ENCODE measurements around the gene MPLKIP. TPM values are rescaled to one million over a fixed set of nuclear protein-coding genes. Genes with fewer than 3 reads are reported as not detected.
"Not testable (repeated sequence)": the region's sequence is repeated elsewhere in the genome, so short reads cannot be mapped to it uniquely, and the experiment has no call there.

Gene MPLKIP
- total RNA-seq, 1 experiment from 2014 or later = 79.2 TPM

DNA sequence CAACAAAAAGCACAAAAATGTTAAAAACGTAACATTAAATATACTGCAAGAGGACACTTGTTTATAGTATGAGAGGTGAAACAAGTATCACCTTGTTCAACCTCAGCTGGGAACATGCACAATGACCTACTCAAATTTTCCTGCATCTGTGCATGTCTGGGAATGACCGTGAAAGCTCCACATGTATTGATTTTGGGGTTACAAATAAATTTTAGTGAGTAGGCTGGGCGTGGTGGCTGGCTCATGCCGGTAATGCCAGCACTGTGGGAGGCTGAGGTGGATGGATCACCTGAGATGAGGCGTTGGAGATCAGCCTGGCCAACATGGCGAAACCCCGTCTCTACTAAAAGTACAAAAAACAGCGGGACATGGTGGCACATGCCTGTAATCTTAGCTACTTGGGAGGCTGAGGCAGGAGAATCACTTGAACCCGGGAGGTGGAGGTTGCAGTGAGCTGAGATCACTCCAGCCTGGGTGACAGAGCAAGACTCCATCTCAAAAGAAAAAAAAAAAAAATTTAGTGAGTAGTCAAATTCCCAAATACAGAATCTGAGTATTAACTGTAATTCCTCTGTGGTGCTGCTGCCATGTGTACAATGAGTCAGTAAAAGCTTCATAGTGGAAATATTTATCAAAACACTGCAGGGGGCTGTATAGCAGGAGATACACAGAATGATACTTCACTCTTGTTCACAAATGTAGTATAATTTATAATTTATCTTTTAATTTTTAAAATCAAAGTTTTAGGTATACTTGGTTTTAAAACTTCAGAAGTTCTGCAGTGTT is 41.5 kb upstream of the MPLKIP start:
- intact Hi-C loops (cut with micrococcal nuclease; ENCODE audit: unreplicated experiment) = no loop called here
- ChIA-PET CTCF (interaction anchor here (0.7 kb wide), 1 partner anchor 641 kb away, joined by 5 read pairs; no protein-coding TSS in a partner anchor), POLR2A (ENCODE audit: unreplicated experiment) (interaction anchor here (0.6 kb wide), 2 partner anchors 75 to 268 kb away, joined by 3 read pairs; no protein-coding TSS in a partner anchor)
- BruUV-seq (replicated peaks) = no TSS peak
- no peaks in the 10 kb centered on the region for H3K27me3 ChIP-seq (ENCODE audit: insufficient read depth, low read depth)
- H3K9me2 ChIP-seq (ENCODE audit: insufficient read depth) = no peaks in the 10 kb centered on the region
- no peaks in the 10 kb centered on the region for H3K4me1 ChIP-seq (replicated peaks; ENCODE audit: insufficient read depth)
- H3K4me2 ChIP-seq = no peak overlapping the region
- no peak for DNase-seq
- no peaks in the 10 kb centered on the region for H3K36me3 ChIP-seq (ENCODE audit: low read depth)
- no peak overlapping the region for H3K27ac ChIP-seq
- no peaks in the 10 kb centered on the region for H3K9me3 ChIP-seq (ENCODE audit: insufficient read depth, low read depth)
- no peak overlapping the region for H3K4me3 ChIP-seq
- H3F3A ChIP-seq (ENCODE audit: insufficient read depth, low read depth) = no peaks in the 10 kb centered on the region
- TF ChIP-seq EZH2 (IDR thresholded peaks at IDR 0.05; ENCODE audit: low read depth) = no peak
- TF ChIP-seq, protein P1, sequence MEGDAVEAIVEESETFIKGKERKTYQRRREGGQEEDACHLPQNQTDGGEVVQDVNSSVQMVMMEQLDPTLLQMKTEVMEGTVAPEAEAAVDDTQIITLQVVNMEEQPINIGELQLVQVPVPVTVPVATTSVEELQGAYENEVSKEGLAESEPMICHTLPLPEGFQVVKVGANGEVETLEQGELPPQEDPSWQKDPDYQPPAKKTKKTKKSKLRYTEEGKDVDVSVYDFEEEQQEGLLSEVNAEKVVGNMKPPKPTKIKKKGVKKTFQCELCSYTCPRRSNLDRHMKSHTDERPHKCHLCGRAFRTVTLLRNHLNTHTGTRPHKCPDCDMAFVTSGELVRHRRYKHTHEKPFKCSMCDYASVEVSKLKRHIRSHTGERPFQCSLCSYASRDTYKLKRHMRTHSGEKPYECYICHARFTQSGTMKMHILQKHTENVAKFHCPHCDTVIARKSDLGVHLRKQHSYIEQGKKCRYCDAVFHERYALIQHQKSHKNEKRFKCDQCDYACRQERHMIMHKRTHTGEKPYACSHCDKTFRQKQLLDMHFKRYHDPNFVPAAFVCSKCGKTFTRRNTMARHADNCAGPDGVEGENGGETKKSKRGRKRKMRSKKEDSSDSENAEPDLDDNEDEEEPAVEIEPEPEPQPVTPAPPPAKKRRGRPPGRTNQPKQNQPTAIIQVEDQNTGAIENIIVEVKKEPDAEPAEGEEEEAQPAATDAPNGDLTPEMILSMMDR (conservative IDR thresholded peaks at IDR 0.05) = no peak
- no peaks in the 10 kb centered on the region for H3K79me2 ChIP-seq (ENCODE audit: low read depth)
- H4K20me1 ChIP-seq (ENCODE audit: insufficient read depth) = no peaks in the 10 kb centered on the region
- no peak overlapping the region for H2AFZ ChIP-seq

DNA sequence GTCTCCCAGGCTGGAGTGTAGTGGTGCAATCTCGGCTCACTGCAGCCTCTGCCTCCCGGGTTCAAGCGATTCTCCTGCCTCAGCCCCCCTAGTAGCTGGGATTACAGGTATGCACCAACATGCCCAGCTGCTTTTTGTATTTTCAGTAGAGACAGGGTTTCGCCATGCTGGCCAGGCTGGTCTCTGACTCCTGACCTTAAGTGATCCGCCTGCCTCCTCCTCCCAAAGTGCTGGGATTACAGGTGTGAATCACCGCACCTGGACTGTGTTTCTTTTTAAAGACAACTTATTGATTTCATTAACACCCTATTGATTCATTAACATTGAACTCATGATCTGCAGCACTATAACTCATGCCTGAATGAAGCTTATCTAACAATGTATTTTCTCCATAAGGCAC is 40.8 kb upstream of the MPLKIP start:
- DNase-seq = not testable (repeated sequence)

GRCh38 chr7:40173121-40173520 is 38.7 kb upstream of the MPLKIP start:
- H3K79me2 ChIP-seq (ENCODE audit: low read depth); intact Hi-C loops (cut with micrococcal nuclease; ENCODE audit: unreplicated experiment); BruUV-seq (replicated peaks); H3K27ac ChIP-seq; H3K4me1 ChIP-seq (replicated peaks; ENCODE audit: insufficient read depth); H3F3A ChIP-seq (ENCODE audit: insufficient read depth, low read depth); H3K9me3 ChIP-seq (ENCODE audit: insufficient read depth, low read depth); DNase-seq; H3K9me2 ChIP-seq (ENCODE audit: insufficient read depth); H3K4me3 ChIP-seq; H3K36me3 ChIP-seq (ENCODE audit: low read depth); H3K27me3 ChIP-seq (ENCODE audit: insufficient read depth, low read depth); H2AFZ ChIP-seq; H4K20me1 ChIP-seq (ENCODE audit: insufficient read depth); CTCF ChIA-PET; H3K4me2 ChIP-seq; POLR2A ChIA-PET (ENCODE audit: unreplicated experiment): not testable (repeated sequence)

More for the DNA sequence above, 40.8 kb upstream of the MPLKIP start:
- H2AFZ ChIP-seq; H3K4me2 ChIP-seq; H3K9me2 ChIP-seq (ENCODE audit: insufficient read depth); CTCF ChIA-PET; H3F3A ChIP-seq (ENCODE audit: insufficient read depth, low read depth); H3K79me2 ChIP-seq (ENCODE audit: low read depth); H3K9me3 ChIP-seq (ENCODE audit: insufficient read depth, low read depth); H3K27me3 ChIP-seq (ENCODE audit: insufficient read depth, low read depth); H3K36me3 ChIP-seq (ENCODE audit: low read depth); H4K20me1 ChIP-seq (ENCODE audit: insufficient read depth); BruUV-seq (replicated peaks); H3K4me3 ChIP-seq; H3K4me1 ChIP-seq (replicated peaks; ENCODE audit: insufficient read depth); intact Hi-C loops (cut with micrococcal nuclease; ENCODE audit: unreplicated experiment); H3K27ac ChIP-seq: not testable (repeated sequence)
- POLR2A ChIA-PET (ENCODE audit: unreplicated experiment) = interaction anchor here (0.6 kb wide), 2 partner anchors 75 to 267 kb away, joined by 3 read pairs; no protein-coding TSS in a partner anchor

GRCh38 chr7:40168266-40168665 is 33.8 kb upstream of the MPLKIP start:
- H3K36me3 ChIP-seq (ENCODE audit: low read depth); intact Hi-C loops (cut with micrococcal nuclease; ENCODE audit: unreplicated experiment); H3K9me2 ChIP-seq (ENCODE audit: insufficient read depth); H3K27ac ChIP-seq; H3K79me2 ChIP-seq (ENCODE audit: low read depth); H3K27me3 ChIP-seq (ENCODE audit: insufficient read depth, low read depth); BruUV-seq (replicated peaks); H3F3A ChIP-seq (ENCODE audit: insufficient read depth, low read depth); DNase-seq; CTCF ChIA-PET; H3K9me3 ChIP-seq (ENCODE audit: insufficient read depth, low read depth); POLR2A ChIA-PET (ENCODE audit: unreplicated experiment); H3K4me1 ChIP-seq (replicated peaks; ENCODE audit: insufficient read depth); H2AFZ ChIP-seq; H3K4me3 ChIP-seq; H4K20me1 ChIP-seq (ENCODE audit: insufficient read depth); H3K4me2 ChIP-seq: not testable (repeated sequence)

Data from PC-9 (cell line).